ENCODE data around the gene TSHZ2. TPM values are rescaled to one million over a fixed set of nuclear protein-coding genes. Genes with fewer than 3 reads are reported as not detected.

Gene TSHZ2
- total RNA-seq, 4 donors from 2014 or later, result 1.9 to 12.9 (median 5.0) TPM

DNA sequence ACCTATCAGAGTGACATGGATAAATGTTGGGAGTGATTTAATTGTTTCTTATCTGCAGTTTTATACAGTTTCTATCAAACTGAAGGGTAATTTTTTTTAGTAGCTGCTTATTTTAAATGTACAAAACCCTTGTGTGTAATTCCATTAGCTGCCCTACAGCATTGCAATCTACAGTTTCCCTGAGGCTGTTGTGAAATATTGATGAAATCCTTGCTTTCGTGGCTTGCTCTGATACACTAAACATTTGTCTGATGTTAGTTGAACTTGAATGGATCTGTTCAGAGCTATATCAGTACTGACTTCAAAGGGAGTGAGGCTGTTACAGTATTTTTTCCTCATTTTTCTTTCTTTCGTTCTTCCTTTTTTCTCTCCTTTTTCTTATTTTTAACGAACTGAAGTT is 255.4 kb downstream of the TSHZ2 start:
- no peaks in the 10 kb centered on the region for H3K27me3 ChIP-seq
- in situ Hi-C loops (cut with MboI; ENCODE audit: low pct_ligation_motif_present in 1 of 4, low pct_unique_long_range_greater_than_20kb in 1 of 4, low sequenced_read_pairs in 3 of 4) (loop anchor here in 1 of 4 donors (25.0 kb wide), 1 partner anchor 310 kb away; no protein-coding TSS in a partner anchor), intact Hi-C loops (cut with DNase I; ENCODE audit: low total_unique reads) (no loop called here)
- no peaks in the 10 kb centered on the region for H3K9me3 ChIP-seq
- H3K36me3 ChIP-seq, result no peaks in the 10 kb centered on the region
- TF ChIP-seq, protein P1, sequence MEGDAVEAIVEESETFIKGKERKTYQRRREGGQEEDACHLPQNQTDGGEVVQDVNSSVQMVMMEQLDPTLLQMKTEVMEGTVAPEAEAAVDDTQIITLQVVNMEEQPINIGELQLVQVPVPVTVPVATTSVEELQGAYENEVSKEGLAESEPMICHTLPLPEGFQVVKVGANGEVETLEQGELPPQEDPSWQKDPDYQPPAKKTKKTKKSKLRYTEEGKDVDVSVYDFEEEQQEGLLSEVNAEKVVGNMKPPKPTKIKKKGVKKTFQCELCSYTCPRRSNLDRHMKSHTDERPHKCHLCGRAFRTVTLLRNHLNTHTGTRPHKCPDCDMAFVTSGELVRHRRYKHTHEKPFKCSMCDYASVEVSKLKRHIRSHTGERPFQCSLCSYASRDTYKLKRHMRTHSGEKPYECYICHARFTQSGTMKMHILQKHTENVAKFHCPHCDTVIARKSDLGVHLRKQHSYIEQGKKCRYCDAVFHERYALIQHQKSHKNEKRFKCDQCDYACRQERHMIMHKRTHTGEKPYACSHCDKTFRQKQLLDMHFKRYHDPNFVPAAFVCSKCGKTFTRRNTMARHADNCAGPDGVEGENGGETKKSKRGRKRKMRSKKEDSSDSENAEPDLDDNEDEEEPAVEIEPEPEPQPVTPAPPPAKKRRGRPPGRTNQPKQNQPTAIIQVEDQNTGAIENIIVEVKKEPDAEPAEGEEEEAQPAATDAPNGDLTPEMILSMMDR (IDR thresholded peaks at IDR 0.05), result no peak
- TF ChIP-seq EP300 (IDR thresholded peaks at IDR 0.05; ENCODE audit: low read depth) (no peak), POLR2AphosphoS5 (IDR thresholded peaks at IDR 0.05) (no peak), POLR2A (IDR thresholded peaks at IDR 0.05) (no peak)
- no peak for DNase-seq
- no peaks in the 10 kb centered on the region for H3K4me1 ChIP-seq
- 72 to 77% methylated on average over 2 to 3 of the region's 3 CpGs for WGBS, 2 donors (ENCODE audit: low coverage in 1 of 2)
- H3K27ac ChIP-seq, result no peak overlapping the region
- no peak overlapping the region for H3K4me3 ChIP-seq

DNA sequence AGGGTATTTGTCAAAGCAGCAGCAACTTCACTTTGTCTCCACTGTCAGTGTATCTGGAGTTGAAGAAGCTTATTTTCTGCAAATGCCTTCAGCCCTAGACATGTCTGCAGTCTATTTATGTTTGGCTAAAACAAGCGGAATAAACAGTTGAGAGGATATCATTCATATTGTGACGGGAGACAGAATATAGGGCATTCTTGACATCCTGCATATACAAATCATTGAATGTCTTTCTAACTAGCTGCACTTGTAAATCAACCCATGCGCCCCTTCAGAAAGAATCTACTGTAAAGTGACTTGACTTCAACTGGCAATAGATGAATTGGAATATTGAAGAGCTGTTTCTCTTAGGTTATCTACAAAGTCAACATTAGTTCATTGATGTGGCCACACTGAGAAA is 258.9 kb downstream of the TSHZ2 start:
- Histone ChIP-seq H3K27me3 (no peaks in the 10 kb centered on the region), H3K36me3 (no peaks in the 10 kb centered on the region), H3K4me3 (no peak overlapping the region), H3K9me3 (no peaks in the 10 kb centered on the region), H3K4me1 (no peaks in the 10 kb centered on the region), H3K27ac (no peak overlapping the region)
- DNase-seq, result no peak
- intact Hi-C loops (cut with DNase I; ENCODE audit: low total_unique reads) (no loop called here), in situ Hi-C loops (cut with MboI; ENCODE audit: low pct_ligation_motif_present in 1 of 4, low pct_unique_long_range_greater_than_20kb in 1 of 4, low sequenced_read_pairs in 3 of 4) (loop anchor here in 1 of 4 donors (25.0 kb wide), 1 partner anchor 306 kb away; no protein-coding TSS in a partner anchor)
- TF ChIP-seq POLR2A (IDR thresholded peaks at IDR 0.05) (no peak), EP300 (IDR thresholded peaks at IDR 0.05; ENCODE audit: low read depth) (no peak), POLR2AphosphoS5 (IDR thresholded peaks at IDR 0.05) (no peak)
- TF ChIP-seq, protein P1 (IDR thresholded peaks at IDR 0.05), result no peak
- WGBS, 2 donors (ENCODE audit: low coverage in 1 of 2), result 82 to 92% methylated on average over 2 to 3 of the region's 3 CpGs

DNA sequence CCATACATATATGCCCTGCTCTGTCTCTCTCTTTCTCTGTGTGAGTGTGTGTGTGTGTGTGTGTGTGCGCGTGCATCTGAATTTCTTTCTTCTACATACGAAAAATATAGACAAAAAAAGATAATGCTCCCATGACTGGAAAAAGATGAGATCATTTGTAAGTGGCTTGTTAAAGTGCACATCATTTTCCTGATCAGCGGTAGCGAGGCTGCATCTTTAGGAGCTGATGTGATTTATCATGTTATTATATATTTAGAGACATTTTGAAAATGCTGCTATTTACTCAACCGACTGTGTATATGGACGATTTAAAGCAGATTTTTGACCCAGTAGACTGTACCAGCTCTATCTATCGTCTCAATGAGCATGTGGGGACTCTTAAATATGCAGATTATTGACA is 265.3 kb downstream of the TSHZ2 start:
- intact Hi-C loops (cut with DNase I; ENCODE audit: low total_unique reads), result no loop called here
- in situ Hi-C loops (cut with MboI; ENCODE audit: low pct_ligation_motif_present in 1 of 4, low pct_unique_long_range_greater_than_20kb in 1 of 4, low sequenced_read_pairs in 3 of 4), result loop anchor here in 1 of 4 donors (25.0 kb wide), 1 partner anchor 300 kb away; no protein-coding TSS in a partner anchor
- no peaks in the 10 kb centered on the region for H3K4me1 ChIP-seq
- H3K9me3 ChIP-seq, result no peaks in the 10 kb centered on the region
- WGBS, 2 donors (ENCODE audit: low coverage in 1 of 2), result 74 to 82% methylated on average over 5 to 8 of the region's 8 CpGs
- no peak for DNase-seq
- H3K27ac ChIP-seq, result no peak overlapping the region
- TF ChIP-seq EP300 (IDR thresholded peaks at IDR 0.05; ENCODE audit: low read depth), result no peak
- TF ChIP-seq, protein P1 (IDR thresholded peaks at IDR 0.05), result no peak
- TF ChIP-seq POLR2A (IDR thresholded peaks at IDR 0.05), result no peak
- TF ChIP-seq POLR2AphosphoS5 (IDR thresholded peaks at IDR 0.05), result no peak
- H3K27me3 ChIP-seq, result no peaks in the 10 kb centered on the region
- no peaks in the 10 kb centered on the region for H3K36me3 ChIP-seq
- no peak overlapping the region for H3K4me3 ChIP-seq

DNA sequence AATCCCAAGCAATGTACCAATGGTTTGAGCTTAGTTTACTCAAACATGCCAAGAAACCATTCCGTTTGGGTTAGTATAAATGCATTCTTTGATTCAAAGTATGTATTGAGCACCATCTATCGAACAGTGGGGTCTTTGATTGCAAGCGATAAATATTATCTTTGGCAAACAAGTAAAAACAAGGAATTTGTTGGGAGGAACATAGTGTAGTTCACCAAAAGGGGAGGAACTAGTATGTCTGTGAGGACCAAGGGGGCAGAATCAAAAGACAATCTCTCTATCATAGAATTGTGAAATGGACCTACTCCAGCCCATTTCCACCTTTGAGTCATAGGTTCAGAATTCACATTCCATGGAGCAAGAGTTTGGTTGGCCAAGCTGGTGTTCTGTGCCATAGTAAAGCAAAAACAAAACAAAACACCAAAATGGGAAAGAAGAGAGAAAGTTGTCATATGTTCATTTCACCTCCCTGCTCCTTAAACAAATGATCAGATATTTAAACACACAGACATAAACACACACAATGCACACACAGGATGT is 266.0 kb downstream of the TSHZ2 start:
- Histone ChIP-seq H3K9me3 (no peaks in the 10 kb centered on the region), H3K4me1 (no peaks in the 10 kb centered on the region), H3K27me3 (no peaks in the 10 kb centered on the region), H3K36me3 (no peaks in the 10 kb centered on the region), H3K27ac (no peak overlapping the region), H3K4me3 (no peak overlapping the region)
- in situ Hi-C loops (cut with MboI; ENCODE audit: low pct_ligation_motif_present in 1 of 4, low pct_unique_long_range_greater_than_20kb in 1 of 4, low sequenced_read_pairs in 3 of 4), result loop anchor here in 1 of 4 donors (25.0 kb wide), 1 partner anchor 299 kb away; no protein-coding TSS in a partner anchor
- TF ChIP-seq EP300 (IDR thresholded peaks at IDR 0.05; ENCODE audit: low read depth) (no peak), POLR2AphosphoS5 (IDR thresholded peaks at IDR 0.05) (no peak), POLR2A (IDR thresholded peaks at IDR 0.05) (no peak)
- TF ChIP-seq, protein P1 (IDR thresholded peaks at IDR 0.05), result no peak
- WGBS, 2 donors (ENCODE audit: low coverage in 1 of 2), result 65 to 74% methylated on average over 3 of the region's 3 CpGs
- DNase-seq, result no peak
- intact Hi-C loops (cut with DNase I; ENCODE audit: low total_unique reads), result no loop called here
